Measurements from ENCODE around the gene CCNB1.
"Not testable (repeated sequence)": the region's sequence is repeated elsewhere in the genome, so short reads cannot be mapped to it uniquely, and the experiment has no call there.

The CCNB1 gene

GRCh38 chr5:69166686-69167492 is at the start of gene CCNB1:
TSS of gene CCNB1 (plus strand) at chr5:69167150. CDS start at chr5:69167263, 113 bp downstream.
- peak; percentile 95 for FAIRE-seq

- FAIRE-seq, result no peak
Observed at GRCh38 chr5:69129413-69129812, 37.5 kb upstream of the CCNB1 start.

- no peak for FAIRE-seq
Observed at GRCh38 chr5:69130241-69130640, 36.7 kb upstream of the CCNB1 start.

GRCh38 chr5:69131304-69131703 is 35.6 kb upstream of the CCNB1 start:
- FAIRE-seq, result no peak

DNA sequence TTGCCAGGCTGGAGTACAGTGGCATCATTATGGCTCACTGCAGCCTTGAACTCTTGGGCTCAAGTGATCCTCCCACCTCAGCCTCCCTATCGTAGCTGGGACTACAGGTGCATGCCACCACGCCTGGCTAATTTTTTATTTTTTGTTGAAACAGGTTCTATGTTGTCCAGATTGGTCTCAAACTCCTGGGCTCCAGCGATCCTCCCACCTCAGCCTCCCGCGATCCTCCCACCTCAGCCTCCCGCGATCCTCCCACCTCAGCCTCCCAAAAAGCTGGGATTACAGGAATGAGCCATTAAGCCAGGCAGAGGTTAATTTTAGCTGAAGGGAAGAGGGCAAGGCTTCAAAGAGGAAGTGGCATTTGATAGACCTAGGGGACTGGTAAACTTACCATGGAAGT is 32.8 kb upstream of the CCNB1 start:
- FAIRE-seq, result no peak

DNA sequence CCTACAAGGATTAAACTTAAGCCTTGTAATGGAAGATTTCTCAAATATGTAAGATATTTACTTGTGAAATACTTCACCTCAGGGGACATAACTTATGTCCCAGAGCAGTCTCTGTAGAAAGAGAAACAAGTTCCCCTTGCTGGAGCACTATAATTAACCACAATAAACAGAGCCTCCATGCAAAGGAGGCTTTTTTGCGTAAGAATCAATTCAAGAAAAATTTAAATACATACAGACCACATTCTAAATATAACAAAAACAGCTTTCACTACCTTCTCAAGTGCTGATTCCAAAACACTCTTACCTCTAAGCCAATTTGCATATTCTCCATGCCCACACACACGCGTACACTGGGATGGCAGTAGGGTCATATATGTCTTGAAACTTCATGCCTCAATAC is 30.7 kb upstream of the CCNB1 start:
- no peak for FAIRE-seq

GRCh38 chr5:69137208-69137607 is 29.7 kb upstream of the CCNB1 start:
- not testable (repeated sequence) for FAIRE-seq

DNA sequence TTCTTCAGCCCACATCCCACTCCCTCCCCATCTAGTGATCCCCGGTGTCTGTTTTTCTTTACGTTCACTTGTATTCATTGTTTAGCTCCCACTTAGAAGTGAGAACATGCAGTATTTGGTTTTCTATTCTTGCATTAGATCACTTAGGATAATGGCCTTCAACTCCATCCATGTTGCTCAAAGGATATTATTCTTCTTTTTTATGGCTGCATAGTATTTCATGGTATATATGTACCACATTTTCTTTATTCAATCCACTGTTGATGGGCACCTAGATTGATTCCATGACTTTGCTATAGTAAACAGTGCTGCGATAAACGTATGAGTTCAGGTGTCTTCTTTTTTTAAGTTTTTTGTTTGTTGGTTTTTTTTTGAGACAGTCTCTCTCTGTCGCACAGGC is 29.1 kb upstream of the CCNB1 start:
- FAIRE-seq, result no peak

DNA sequence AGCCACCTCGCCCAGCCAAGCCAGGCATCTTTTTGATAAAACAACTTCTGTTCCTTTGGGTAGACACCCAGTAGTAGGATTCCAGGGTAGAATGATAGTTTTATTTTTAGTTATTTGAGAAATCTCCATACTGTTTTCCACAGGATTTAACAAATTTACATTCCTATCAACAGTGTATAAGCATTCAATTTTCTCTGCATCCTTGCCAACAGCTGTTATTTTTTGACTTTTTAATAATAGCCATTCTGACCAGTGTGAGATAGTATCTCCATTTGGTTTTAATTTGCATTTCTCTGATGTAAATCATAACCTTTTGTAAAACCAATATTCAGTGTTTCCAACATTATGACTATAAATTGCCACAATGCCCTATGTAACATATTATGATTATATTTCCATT is 28.2 kb upstream of the CCNB1 start:
- peak; percentile 50 for FAIRE-seq

- FAIRE-seq, result not testable (repeated sequence)
Observed at GRCh38 chr5:69140239-69140638, 26.7 kb upstream of the CCNB1 start.

- no peak for FAIRE-seq
Observed at GRCh38 chr5:69140827-69141226, 26.1 kb upstream of the CCNB1 start.

DNA sequence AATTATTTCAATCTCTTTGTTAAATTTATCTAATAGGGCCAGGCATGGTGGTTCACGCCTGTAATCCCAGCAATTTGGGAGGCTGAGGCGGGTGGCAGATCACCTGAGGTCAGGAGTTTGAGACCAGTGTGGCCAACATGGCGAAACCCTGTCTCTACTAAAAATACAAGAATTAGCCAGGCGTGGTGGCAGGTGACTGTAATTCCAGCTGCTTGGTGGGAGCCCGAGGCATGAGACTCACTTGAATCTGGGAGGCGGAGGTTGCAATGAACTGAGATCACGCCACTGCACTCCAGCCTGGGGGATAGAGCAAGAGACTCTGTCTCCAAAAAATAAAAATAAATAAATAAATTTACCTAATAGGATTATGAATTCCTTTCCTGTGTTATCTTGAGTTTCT is 18.4 kb upstream of the CCNB1 start:
- not testable (repeated sequence) for FAIRE-seq

DNA sequence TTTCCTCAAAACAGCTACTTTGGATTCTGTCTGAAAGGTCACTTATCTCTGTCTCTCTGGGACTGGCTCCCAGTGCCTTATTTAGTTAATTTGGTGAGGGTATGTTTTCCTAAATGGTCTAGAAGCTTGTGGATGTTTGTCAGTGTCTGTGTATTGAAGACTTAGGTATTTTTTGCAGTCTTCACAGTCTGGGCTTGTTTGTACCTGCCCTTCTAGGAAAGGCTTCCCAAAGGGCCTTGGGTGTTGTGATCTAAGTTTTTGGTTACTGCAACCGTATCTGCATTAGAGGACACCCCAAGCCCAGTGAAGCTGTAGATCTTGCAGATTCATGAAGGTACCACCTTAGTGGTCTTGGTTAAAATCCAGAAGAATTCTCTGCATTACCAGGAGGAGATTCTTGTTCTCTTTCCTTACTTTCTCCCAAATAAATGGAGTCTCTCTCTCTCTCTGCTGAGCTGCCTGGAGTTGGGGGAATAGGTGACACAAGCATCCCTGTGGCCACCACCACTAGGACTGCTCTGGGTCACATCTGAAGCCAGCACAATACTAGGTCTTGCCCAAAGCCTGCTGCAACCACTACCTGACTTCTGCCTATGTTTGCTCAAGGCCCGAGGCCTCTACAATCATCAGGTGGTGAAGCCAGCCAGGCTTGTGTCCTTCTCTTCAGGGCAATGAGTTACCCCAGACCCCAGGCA is 17.8 kb upstream of the CCNB1 start:
- FAIRE-seq, result no peak

- FAIRE-seq, result no peak
Observed at GRCh38 chr5:69149676-69150010, 17.3 kb upstream of the CCNB1 start.

DNA sequence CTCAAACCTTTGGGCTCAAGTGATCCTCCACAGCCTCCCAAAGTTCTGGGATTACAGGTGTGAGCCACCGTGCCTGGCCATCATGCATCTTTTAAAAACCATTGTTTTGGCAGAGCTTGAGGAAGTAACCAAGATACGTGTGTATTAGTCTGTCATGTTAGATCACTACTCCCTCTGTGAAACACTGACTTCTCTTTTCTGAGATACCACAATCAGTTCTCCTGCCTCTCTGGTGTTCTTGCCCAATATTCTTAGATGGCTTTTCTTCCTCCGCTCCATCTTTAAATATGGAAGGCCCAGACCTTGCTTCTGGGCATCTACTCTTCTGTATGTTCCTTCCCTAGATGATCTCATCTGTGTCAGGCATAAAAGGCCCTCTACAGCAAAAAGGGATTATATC is 14.2 kb upstream of the CCNB1 start:
- FAIRE-seq, result no peak

GRCh38 chr5:69156456-69156855 is 10.5 kb upstream of the CCNB1 start:
- no peak for FAIRE-seq

DNA sequence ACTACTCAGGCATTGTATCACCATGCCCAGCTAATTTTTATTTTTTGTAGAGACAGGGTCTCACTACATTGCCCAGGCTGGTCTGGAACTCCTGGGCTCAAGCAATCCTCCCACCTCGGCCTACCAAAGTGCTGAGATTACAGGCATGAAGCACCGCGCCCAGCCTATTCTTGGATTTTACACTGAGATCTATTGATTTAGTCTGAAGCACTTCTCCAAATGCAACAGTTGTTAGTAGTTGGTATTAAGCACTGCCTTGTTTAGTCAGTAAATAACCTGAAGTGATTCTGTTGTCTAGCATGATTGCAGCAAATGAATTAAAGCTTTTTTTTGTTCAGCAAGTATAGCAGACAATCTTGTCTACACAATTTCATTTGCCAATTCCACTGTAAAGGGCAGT is 8.9 kb upstream of the CCNB1 start:
- FAIRE-seq, result no peak

GRCh38 chr5:69160651-69161050 is 6.3 kb upstream of the CCNB1 start:
- FAIRE-seq, result no peak

DNA sequence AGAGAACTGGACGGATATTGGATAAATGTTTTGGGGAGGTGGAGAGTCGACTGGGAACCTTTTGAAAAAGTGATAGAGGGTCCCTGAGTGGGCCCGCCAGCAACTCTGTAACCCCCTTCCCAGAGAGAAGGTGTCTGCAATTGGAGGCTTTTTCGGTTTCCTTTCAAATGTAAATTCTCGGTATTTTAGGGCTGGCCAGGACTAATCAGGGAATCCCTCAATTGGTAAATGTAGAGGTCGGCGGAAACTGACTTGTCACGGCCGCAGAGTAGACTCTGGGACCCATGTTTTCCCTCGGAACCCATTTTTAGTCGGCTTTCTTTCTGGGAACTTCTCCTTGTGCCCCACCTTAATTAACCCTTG is 524 bp downstream of the CCNB1 start:
- FAIRE-seq, result no peak

DNA sequence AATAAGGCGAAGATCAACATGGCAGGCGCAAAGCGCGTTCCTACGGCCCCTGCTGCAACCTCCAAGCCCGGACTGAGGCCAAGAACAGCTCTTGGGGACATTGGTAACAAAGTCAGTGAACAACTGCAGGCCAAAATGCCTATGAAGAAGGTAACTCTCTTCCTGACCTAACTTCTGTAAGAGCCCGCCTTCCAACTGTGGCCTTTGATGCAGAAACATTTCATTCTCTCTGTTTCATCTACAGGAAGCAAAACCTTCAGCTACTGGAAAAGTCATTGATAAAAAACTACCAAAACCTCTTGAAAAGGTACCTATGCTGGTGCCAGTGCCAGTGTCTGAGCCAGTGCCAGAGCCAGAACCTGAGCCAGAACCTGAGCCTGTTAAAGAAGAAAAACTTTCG is 979 bp downstream of the CCNB1 start:
- FAIRE-seq, result no peak

- FAIRE-seq, result no peak
Observed at GRCh38 chr5:69170495-69170894, 3.5 kb downstream of the CCNB1 start.

DNA sequence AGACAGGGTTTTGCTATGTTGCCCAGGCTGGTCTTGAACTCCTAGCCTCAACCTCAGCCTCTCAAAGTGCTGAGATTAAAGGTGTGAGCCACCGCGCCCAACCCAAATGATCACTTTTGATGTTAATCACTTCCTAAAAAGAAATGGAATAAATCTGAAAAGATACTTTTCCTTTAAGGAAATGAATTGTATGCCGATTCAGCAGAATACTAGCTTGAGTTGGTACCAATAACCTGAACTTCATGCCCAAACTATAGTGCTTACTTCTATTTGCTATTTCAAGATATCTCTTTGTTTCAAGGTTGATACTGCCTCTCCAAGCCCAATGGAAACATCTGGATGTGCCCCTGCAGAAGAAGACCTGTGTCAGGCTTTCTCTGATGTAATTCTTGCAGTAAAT is 4.0 kb downstream of the CCNB1 start:
- no peak for FAIRE-seq

DNA sequence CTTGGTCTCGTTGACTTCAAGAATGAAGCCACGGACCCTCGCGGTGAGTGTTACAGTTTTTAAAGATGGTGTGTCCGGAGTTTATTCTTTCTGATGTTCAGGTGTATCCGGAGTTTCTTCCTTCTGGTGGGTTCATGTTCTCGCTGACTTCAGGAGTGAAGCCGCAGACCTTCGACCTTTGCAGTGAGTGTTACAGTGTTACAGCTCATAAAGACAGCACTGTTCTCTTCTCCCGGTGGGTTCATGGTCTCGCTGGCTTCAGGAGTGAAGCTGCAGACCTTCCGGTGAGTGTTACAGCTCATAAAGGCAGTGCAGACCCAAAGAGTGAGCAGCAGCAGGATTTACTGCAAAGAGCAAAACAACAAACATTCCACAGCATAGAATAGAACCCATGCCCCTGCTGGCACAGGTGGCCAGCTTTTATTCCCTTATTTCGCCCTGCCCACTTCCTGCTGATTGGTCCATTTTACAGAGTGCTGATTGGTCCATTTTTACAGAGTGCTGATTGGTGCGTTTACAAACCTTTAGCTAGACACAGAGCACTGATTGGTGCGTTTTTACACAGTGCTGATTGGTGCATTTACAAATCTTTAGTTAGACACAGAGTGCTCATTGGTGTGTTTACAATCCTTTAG is 14.8 kb downstream of the CCNB1 start:
- not testable (repeated sequence) for FAIRE-seq

GRCh38 chr5:69184621-69185020 is 17.7 kb downstream of the CCNB1 start:
- FAIRE-seq, result no peak

All from endometrium (tissue), 2 donors.